Neuronal stem cell (in vitro differentiated cells): ENCODE results near the gene VSIR.

Experiments
- DNase-seq: peaks from one replicate; pipeline ENCODE4 v3.0.0-alpha.2; 2013; ENCODE audit warnings: low spot score
- H2AFZ ChIP-seq: one replicate; pipeline ENCODE4 v1.6.1; 2013; ENCODE audit warnings: mild to moderate bottlenecking, low read length, inconsistent platforms
- H2AK5ac ChIP-seq: 2 replicates; pipeline ENCODE4 v1.6.1; 2013; ENCODE audit warnings: low read depth, mild to moderate bottlenecking, inconsistent platforms, low read length, moderate library complexity, mixed read lengths
- H2BK120ac ChIP-seq: 2 replicates; pipeline ENCODE4 v1.6.1; 2013; ENCODE audit warnings: low read depth, mild to moderate bottlenecking, inconsistent platforms, low read length, moderate library complexity, mixed read lengths
- H2BK12ac ChIP-seq: one replicate; pipeline ENCODE4 v1.6.1; 2013; ENCODE audit warnings: low read length, inconsistent platforms
- H2BK15ac ChIP-seq: 2 replicates; pipeline ENCODE4 v1.6.1; 2013; ENCODE audit warnings: mild to moderate bottlenecking, low read length, inconsistent platforms, mixed read lengths
- H2BK5ac ChIP-seq: one replicate; pipeline ENCODE4 v1.6.1; 2013; ENCODE audit warnings: inconsistent platforms, mild to moderate bottlenecking, low read length, moderate library complexity
- H3K14ac ChIP-seq: one replicate; pipeline ENCODE4 v1.6.1; 2013; ENCODE audit warnings: low read length, inconsistent platforms
- H3K18ac ChIP-seq: 2 replicates; pipeline ENCODE4 v1.6.1; 2013; ENCODE audit warnings: low read length, inconsistent platforms
- H3K23ac ChIP-seq: 2 replicates; pipeline ENCODE4 v1.6.1; 2013; ENCODE audit warnings: low read depth, mild to moderate bottlenecking, mixed read lengths, low read length, inconsistent platforms; ENCODE audit not compliant: poor library complexity
- H3K27ac ChIP-seq: replicated peaks from 3 replicates; pipeline ENCODE4 v1.5.1; 2013; ENCODE audit warnings: low read length, inconsistent platforms
- H3K27me3 ChIP-seq, 3 experiments: 2 replicates each; pipeline ENCODE4 v1.6.1; 2013; ENCODE audit warnings: low read length in 3 of 3, mild to moderate bottlenecking in 2 of 3, inconsistent platforms in 1 of 3, low read depth in 1 of 3, mixed read lengths in 1 of 3, moderate library complexity in 1 of 3; ENCODE audit not compliant: control insufficient read depth in 3 of 3, insufficient read depth in 3 of 3
- H3K36me3 ChIP-seq, 2 donors: replicated peaks in 1 of 2; 2 replicates each; pipeline ENCODE4 v1.6.1; 2013; ENCODE audit warnings: low read length in 2 of 2; ENCODE audit not compliant: control insufficient read depth in 2 of 2, insufficient read depth in 2 of 2
- H3K4ac ChIP-seq: 2 replicates; pipeline ENCODE4 v1.6.1; 2013; ENCODE audit warnings: inconsistent platforms, mild to moderate bottlenecking, low read length, moderate library complexity
- H3K4me1 ChIP-seq, 2 donors: 1 replicate in 1 of 2; 2 replicates in 1 of 2; pipeline ENCODE4 v1.6.1; 2013; ENCODE audit warnings: low read length in 2 of 2, low read depth in 1 of 2; ENCODE audit not compliant: control insufficient read depth in 2 of 2, insufficient read depth in 1 of 2
- H3K4me2 ChIP-seq: one replicate; pipeline ENCODE4 v1.6.1; 2013; ENCODE audit warnings: mild to moderate bottlenecking, low read length, inconsistent platforms; ENCODE audit not compliant: insufficient read depth, poor library complexity, severe bottlenecking
- H3K4me3 ChIP-seq, 2 donors: 2 replicates each; pipeline ENCODE4 v1.5.1; 2013; ENCODE audit warnings: low read length in 2 of 2, mild to moderate bottlenecking in 2 of 2, inconsistent platforms in 1 of 2, moderate library complexity in 1 of 2
- H3K79me1 ChIP-seq: one replicate; pipeline ENCODE4 v1.6.1; 2013; ENCODE audit warnings: low read depth, mild to moderate bottlenecking, inconsistent platforms, low read length, moderate library complexity
- H3K9ac ChIP-seq: one replicate; pipeline ENCODE4 v1.6.1; 2013; ENCODE audit warnings: mild to moderate bottlenecking, low read depth, low read length, inconsistent platforms; ENCODE audit not compliant: poor library complexity
- H3K9me3 ChIP-seq, 2 donors: replicated peaks in 1 of 2; 2 replicates each; pipeline versions ENCODE3 to v1.6.1; 2013; ENCODE audit warnings: low read length in 2 of 2, mild to moderate bottlenecking in 2 of 2, inconsistent platforms in 1 of 2, low read depth in 1 of 2, mixed read lengths in 1 of 2, moderate library complexity in 1 of 2; ENCODE audit not compliant: control insufficient read depth in 2 of 2, insufficient read depth in 1 of 2
- H4K8ac ChIP-seq: one replicate; pipeline ENCODE4 v1.6.1; 2013; ENCODE audit warnings: low read depth, mild to moderate bottlenecking, inconsistent platforms, low read length, moderate library complexity
- H4K91ac ChIP-seq: one replicate; pipeline ENCODE4 v1.6.1; 2013; ENCODE audit warnings: low read length, low read depth, mild to moderate bottlenecking, inconsistent platforms; ENCODE audit not compliant: poor library complexity
- WGBS, 2 donors: extraction: QIAGEN DNeasy Blood & Tissue Kit; methylation state at CpG; one replicate each; pipeline ENCODE4 v1.1.7; 2013; ENCODE audit warnings: missing lambda C conversion rate in 2 of 2, mixed read lengths in 1 of 2; ENCODE audit not compliant: insufficient read length in 2 of 2, insufficient replicate concordance in 1 of 2; ENCODE audit errors: extremely low coverage in 2 of 2; 5-methylcytosine and 5-hydroxymethylcytosine counted together

The VSIR gene

GRCh38 chr10:71766717-71767419, 6.5 kb downstream of the VSIR start:
- H3K4me1 ChIP-seq = peaks cover 2 to 5% of the 10 kb centered on the region in 2 donors

GRCh38 chr10:71765906-71766716, 7.2 kb downstream of the VSIR start:
- Histone ChIP-seq H3K4me3 (no peak overlapping the region), H3K4me1 (peaks cover 2 to 5% of the 10 kb centered on the region in 2 donors), H3K9ac (no peak overlapping the region), H4K91ac (no peak overlapping the region), H3K27ac (no peak overlapping the region), H2BK5ac (peak overlapping the region; percentile 26), H3K14ac (no peak overlapping the region), H3K23ac (no peak overlapping the region), H2AK5ac (peak overlapping the region; percentile 40), H2BK12ac (no peak overlapping the region), H3K4ac (no peak overlapping the region), H2BK120ac (no peak overlapping the region), H3K27me3 (peaks cover 0 to 31% (median 0%) of the 10 kb centered on the region in 3 experiments), H3K9me3 (peaks cover 0 to 3% of the 10 kb centered on the region in 2 donors), H2AFZ (no peak overlapping the region), H3K79me1 (no peaks in the 10 kb centered on the region), H3K4me2 (no peak overlapping the region), H3K18ac (no peak overlapping the region), H4K8ac (no peak overlapping the region), H2BK15ac (no peak overlapping the region), H3K36me3 (no peaks in the 10 kb centered on the region)
- no CpG with 5 or more reads among the region's 22 CpGs for WGBS, 2 donors
- DNase-seq = no peak

More at GRCh38 chr10:71766717-71767419, 6.5 kb downstream of the VSIR start:
- no peak overlapping the region for H3K4me2 ChIP-seq
- no peaks in the 10 kb centered on the region for H3K79me1 ChIP-seq
- H3K23ac ChIP-seq = no peak overlapping the region
- H3K36me3 ChIP-seq = no peaks in the 10 kb centered on the region
- H3K14ac ChIP-seq = no peak overlapping the region
- H3K27me3 ChIP-seq = peaks cover 0 to 38% (median 2%) of the 10 kb centered on the region in 3 experiments
- no peak overlapping the region for H4K8ac ChIP-seq
- no CpG with 5 or more reads among the region's 10 CpGs for WGBS, 2 donors
- no peak overlapping the region for H3K4ac ChIP-seq
- H3K27ac ChIP-seq = no peak overlapping the region
- no peak overlapping the region for H2BK5ac ChIP-seq
- no peak overlapping the region for H3K9ac ChIP-seq
- no peak overlapping the region for H4K91ac ChIP-seq
- DNase-seq = no peak
- no peak overlapping the region for H2AFZ ChIP-seq
- no peak overlapping the region for H2BK15ac ChIP-seq
- H2AK5ac ChIP-seq = peak overlapping the region; percentile 17
- no peak overlapping the region for H2BK120ac ChIP-seq
- H3K4me3 ChIP-seq = no peak overlapping the region
- peak overlapping the region; percentile 16 for H3K18ac ChIP-seq
- no peak overlapping the region for H2BK12ac ChIP-seq
- H3K9me3 ChIP-seq = no peaks in the 10 kb centered on the region

- Histone ChIP-seq H2AK5ac (peak overlapping the region; percentile 40), H3K4me2 (no peak overlapping the region), H3K14ac (no peak overlapping the region), H2AFZ (no peak overlapping the region), H4K8ac (no peak overlapping the region), H3K9ac (peak overlapping the region; percentile 30), H2BK15ac (peak overlapping the region; percentile 22), H3K9me3 (peaks cover 0 to 3% of the 10 kb centered on the region in 2 donors), H3K4me1 (peaks cover 2 to 5% of the 10 kb centered on the region in 2 donors), H3K36me3 (no peaks in the 10 kb centered on the region), H3K4me3 (no peak overlapping the region), H3K79me1 (no peaks in the 10 kb centered on the region), H2BK12ac (no peak overlapping the region), H4K91ac (no peak overlapping the region), H3K18ac (no peak overlapping the region), H3K27ac (no peak overlapping the region), H2BK120ac (no peak overlapping the region), H3K27me3 (peaks cover 0 to 24% (median 0%) of the 10 kb centered on the region in 3 experiments), H2BK5ac (peak overlapping the region; percentile 26), H3K23ac (no peak overlapping the region), H3K4ac (no peak overlapping the region)
- no CpG with 5 or more reads among the region's 8 CpGs for WGBS, 2 donors
- no peak for DNase-seq
Measured at GRCh38 chr10:71765176-71765904, 8.0 kb downstream of the VSIR start.
